OCI-LY1 (cell line): Measurements from ENCODE around the gene RSPH6A.
"Not testable (repeated sequence)": the region's sequence is repeated elsewhere in the genome, so short reads cannot be mapped to it uniquely, and the experiment has no call there.

Source experiments
- H2AFZ ChIP-seq: fragments of 200-600 bp; sonication (generic), shearing (Covaris generic); 2 replicates; pipeline ENCODE4 v1.6.0; 2014; ENCODE audit warnings: antibody characterized with exemption, mild to moderate bottlenecking, low read length
- H3F3A ChIP-seq: fragments of 200-600 bp; sonication (generic), shearing (Covaris generic); 2 replicates; pipeline ENCODE4 v1.6.0; 2014; ENCODE audit warnings: mild to moderate bottlenecking, antibody characterized with exemption, low read length, moderate library complexity; ENCODE audit not compliant: insufficient read depth
- H3K27ac ChIP-seq: fragments of 200-600 bp; sonication (generic); 2 replicates; pipeline ENCODE4 v1.5.1; 2014; ENCODE audit warnings: low read length, mixed run types, mild to moderate bottlenecking, low read depth; ENCODE audit not compliant: poor library complexity, severe bottlenecking
- H3K27me3 ChIP-seq: fragments of 200-600 bp; sonication (generic); 2 replicates; pipeline ENCODE4 v1.6.0; 2014; ENCODE audit warnings: antibody characterized with exemption, mild to moderate bottlenecking, low read length, moderate library complexity; ENCODE audit not compliant: insufficient read depth
- H3K36me3 ChIP-seq: fragments of 200-600 bp; sonication (generic); 2 replicates; pipeline ENCODE4 v1.6.1; 2014; ENCODE audit warnings: mild to moderate bottlenecking, antibody characterized with exemption, low read length, moderate library complexity, mixed read lengths; ENCODE audit not compliant: insufficient read depth
- H3K4me1 ChIP-seq: fragments of 200-600 bp; sonication (generic); 2 replicates; pipeline ENCODE4 v1.5.1; 2014; ENCODE audit warnings: mild to moderate bottlenecking, low read length, moderate library complexity; ENCODE audit not compliant: insufficient read depth, severe bottlenecking
- H3K4me2 ChIP-seq: fragments of 200-600 bp; sonication (generic), shearing (Covaris generic); 2 replicates; pipeline ENCODE4 v1.6.1; 2014; ENCODE audit warnings: low read length
- H3K4me3 ChIP-seq: fragments of 200-600 bp; sonication (generic); 2 replicates; pipeline ENCODE4 v1.5.1; 2014; ENCODE audit warnings: low read length, low read depth, mild to moderate bottlenecking, mixed read lengths; ENCODE audit not compliant: poor library complexity, severe bottlenecking
- H3K79me2 ChIP-seq: fragments of 200-600 bp; shearing (Covaris generic); 2 replicates; pipeline ENCODE4 v1.6.1; 2016; ENCODE audit warnings: mixed run types, low read length, mixed read lengths; ENCODE audit not compliant: insufficient read depth
- H3K9ac ChIP-seq: fragments of 200-600 bp; sonication (generic), shearing (Covaris generic); 2 replicates; pipeline ENCODE4 v1.6.1; 2014; ENCODE audit warnings: mild to moderate bottlenecking, low read length, mixed read lengths
- H3K9me2 ChIP-seq: fragments of 200-600 bp; sonication (generic), shearing (Covaris generic); 2 replicates; pipeline ENCODE4 v1.6.1; 2014; ENCODE audit warnings: low read depth, mild to moderate bottlenecking, low read length, mixed read lengths
- H3K9me3 ChIP-seq: fragments of 200-600 bp; shearing (Covaris generic); 2 replicates; pipeline ENCODE4 v1.6.1; 2014; ENCODE audit warnings: low read length, mixed read lengths
- H4K20me1 ChIP-seq: fragments of 200-600 bp; sonication (generic), shearing (Covaris generic); 2 replicates; pipeline ENCODE4 v1.6.0; 2016; ENCODE audit warnings: mild to moderate bottlenecking, low read length; ENCODE audit not compliant: insufficient read depth
- EZH2 ChIP-seq: fragments of 200-600 bp; sonication (generic), shearing (Covaris generic); IDR thresholded peaks from 2 replicates; pipeline ENCODE4 v1.8.0; 2017; ENCODE audit warnings: borderline replicate concordance, mixed run types, mild to moderate bottlenecking, antibody characterized with exemption, low read length, moderate library complexity, mixed read lengths
- TF ChIP-seq, protein P1 (sequence below): fragments of 200-600 bp; sonication (generic), shearing (Covaris generic); IDR thresholded peaks from 2 replicates; pipeline ENCODE4 v1.5.1; 2017; ENCODE audit warnings: mild to moderate bottlenecking, antibody characterized with exemption, low read length, moderate library complexity, mixed read lengths

Gene RSPH6A

DNA sequence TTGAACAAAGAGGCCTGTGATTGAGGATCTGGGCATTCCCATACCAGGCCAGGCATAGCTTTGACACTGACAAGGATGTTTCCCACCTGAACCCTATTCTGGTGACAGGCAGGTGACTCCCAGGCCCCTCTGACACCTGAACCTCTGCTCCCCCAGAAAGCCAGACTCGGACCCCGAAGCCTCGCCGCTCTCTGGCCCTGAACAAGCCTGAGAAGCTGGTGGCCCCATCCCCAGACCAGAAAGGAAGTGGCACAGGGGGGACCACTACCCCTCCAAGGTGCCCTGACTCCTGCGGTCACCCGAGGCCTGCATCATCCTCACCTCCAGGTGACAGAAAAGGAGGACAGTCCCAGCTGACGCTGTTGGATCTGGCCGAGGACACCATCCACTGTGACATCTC, 60.8 kb downstream of the RSPH6A start:
- H3F3A ChIP-seq, result no peaks in the 10 kb centered on the region
- H3K4me3 ChIP-seq, result no peak overlapping the region
- H3K27me3 ChIP-seq, result peaks cover 4% of the 10 kb centered on the region; the same call in 1 of the 2 replicates
- TF ChIP-seq, protein P1, sequence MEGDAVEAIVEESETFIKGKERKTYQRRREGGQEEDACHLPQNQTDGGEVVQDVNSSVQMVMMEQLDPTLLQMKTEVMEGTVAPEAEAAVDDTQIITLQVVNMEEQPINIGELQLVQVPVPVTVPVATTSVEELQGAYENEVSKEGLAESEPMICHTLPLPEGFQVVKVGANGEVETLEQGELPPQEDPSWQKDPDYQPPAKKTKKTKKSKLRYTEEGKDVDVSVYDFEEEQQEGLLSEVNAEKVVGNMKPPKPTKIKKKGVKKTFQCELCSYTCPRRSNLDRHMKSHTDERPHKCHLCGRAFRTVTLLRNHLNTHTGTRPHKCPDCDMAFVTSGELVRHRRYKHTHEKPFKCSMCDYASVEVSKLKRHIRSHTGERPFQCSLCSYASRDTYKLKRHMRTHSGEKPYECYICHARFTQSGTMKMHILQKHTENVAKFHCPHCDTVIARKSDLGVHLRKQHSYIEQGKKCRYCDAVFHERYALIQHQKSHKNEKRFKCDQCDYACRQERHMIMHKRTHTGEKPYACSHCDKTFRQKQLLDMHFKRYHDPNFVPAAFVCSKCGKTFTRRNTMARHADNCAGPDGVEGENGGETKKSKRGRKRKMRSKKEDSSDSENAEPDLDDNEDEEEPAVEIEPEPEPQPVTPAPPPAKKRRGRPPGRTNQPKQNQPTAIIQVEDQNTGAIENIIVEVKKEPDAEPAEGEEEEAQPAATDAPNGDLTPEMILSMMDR, result no peak
- TF ChIP-seq EZH2, result no peak
- no peaks in the 10 kb centered on the region for H3K79me2 ChIP-seq
- no peaks in the 10 kb centered on the region for H3K9me2 ChIP-seq
- no peaks in the 10 kb centered on the region for H3K36me3 ChIP-seq
- no peak overlapping the region for H3K4me2 ChIP-seq
- no peak overlapping the region for H3K9ac ChIP-seq
- H4K20me1 ChIP-seq, result no peaks in the 10 kb centered on the region
- no peak overlapping the region for H2AFZ ChIP-seq
- H3K27ac ChIP-seq, result no peak overlapping the region
- no peaks in the 10 kb centered on the region for H3K4me1 ChIP-seq
- H3K9me3 ChIP-seq, result no peaks in the 10 kb centered on the region

DNA sequence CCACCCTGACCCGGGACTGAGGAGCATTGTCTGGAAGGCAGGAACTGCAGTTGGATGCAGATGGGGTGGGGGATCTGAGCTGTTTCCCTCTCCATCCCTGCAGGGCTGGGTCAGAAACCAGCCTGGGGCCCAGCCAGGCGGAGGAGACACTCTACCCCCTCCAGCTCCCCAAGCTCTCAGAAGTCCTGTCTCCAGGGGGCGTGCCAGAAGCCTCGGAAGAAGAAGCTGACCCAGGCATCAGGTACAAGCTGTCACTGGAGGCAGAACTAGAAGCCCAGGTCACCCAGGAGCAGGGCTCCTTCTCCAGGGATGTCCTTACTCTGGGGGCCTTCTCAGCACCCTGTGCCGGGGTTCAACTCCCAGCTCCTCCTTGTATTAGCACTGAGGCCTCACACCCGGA, 61.6 kb downstream of the RSPH6A start:
- Histone ChIP-seq H3K79me2 (no peaks in the 10 kb centered on the region), H3F3A (no peaks in the 10 kb centered on the region), H3K9ac (no peak overlapping the region), H3K27ac (no peak overlapping the region), H3K9me2 (no peaks in the 10 kb centered on the region), H2AFZ (no peak overlapping the region), H3K4me3 (no peak overlapping the region), H3K4me1 (no peaks in the 10 kb centered on the region), H3K36me3 (no peaks in the 10 kb centered on the region), H4K20me1 (no peaks in the 10 kb centered on the region), H3K27me3 (peaks cover 4% of the 10 kb centered on the region; the same call in 1 of the 2 replicates), H3K4me2 (no peak overlapping the region), H3K9me3 (no peaks in the 10 kb centered on the region)
- TF ChIP-seq, protein P1, result peak; percentile 36
- TF ChIP-seq EZH2, result no peak

DNA sequence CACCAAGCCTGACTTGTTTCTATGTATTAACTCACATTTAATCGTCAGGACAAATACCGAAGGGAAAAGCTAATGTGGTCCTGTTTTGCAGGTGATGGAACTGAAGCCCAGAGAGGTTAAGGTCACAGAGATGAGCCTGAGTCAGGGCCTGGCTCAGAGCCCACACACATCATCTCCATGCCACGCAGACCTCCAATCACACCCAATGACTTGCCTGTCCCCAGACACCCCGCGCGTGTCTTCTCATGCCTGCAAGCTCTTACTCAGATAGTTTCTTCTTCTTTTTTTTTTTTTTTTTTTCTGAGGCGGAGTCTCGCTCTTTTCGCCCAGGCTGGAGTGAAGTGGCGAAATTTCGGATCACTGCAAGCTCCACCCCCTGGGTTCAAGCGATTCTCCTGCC, 62.5 kb downstream of the RSPH6A start:
- Histone ChIP-seq H3K9me3 (no peaks in the 10 kb centered on the region), H3K27me3 (peaks cover 4% of the 10 kb centered on the region; the same call in 1 of the 2 replicates), H3K27ac (no peak overlapping the region), H3K9ac (no peak overlapping the region), H3K79me2 (no peaks in the 10 kb centered on the region), H3K4me3 (no peak overlapping the region), H3K4me2 (no peak overlapping the region), H3F3A (no peaks in the 10 kb centered on the region), H3K4me1 (no peaks in the 10 kb centered on the region), H3K36me3 (no peaks in the 10 kb centered on the region), H4K20me1 (no peaks in the 10 kb centered on the region), H2AFZ (no peak overlapping the region), H3K9me2 (no peaks in the 10 kb centered on the region)
- no peak for TF ChIP-seq EZH2
- TF ChIP-seq, protein P1, result no peak

DNA sequence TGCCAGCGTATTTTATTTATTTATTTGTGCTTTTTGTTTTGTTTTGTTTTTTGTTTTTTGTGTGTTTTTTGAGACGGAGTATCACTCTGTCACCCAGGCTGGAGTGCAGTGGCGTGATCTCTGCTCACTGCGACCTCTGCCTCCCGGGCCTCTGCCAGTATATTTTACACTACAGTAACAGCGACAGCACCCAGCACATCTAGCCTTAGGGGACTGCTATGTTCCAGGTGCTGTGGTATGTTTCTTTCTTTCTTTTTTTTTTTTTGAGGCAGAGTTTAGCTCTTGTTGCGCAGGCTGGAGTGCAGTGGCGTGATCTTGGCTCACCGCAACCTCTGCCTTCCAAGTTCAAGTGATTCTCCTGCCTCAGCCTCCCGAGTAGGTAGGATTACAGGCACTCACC, 63.6 kb downstream of the RSPH6A start:
- not testable (repeated sequence) for H3K4me1 ChIP-seq, H3K9ac ChIP-seq, H3K4me2 ChIP-seq, H3K9me3 ChIP-seq, H3K27ac ChIP-seq, H3K9me2 ChIP-seq, H2AFZ ChIP-seq, H3K27me3 ChIP-seq, H4K20me1 ChIP-seq, H3K79me2 ChIP-seq, H3K36me3 ChIP-seq, H3F3A ChIP-seq, H3K4me3 ChIP-seq
